ENCODE results near the gene AGBL1.
A peak's percentile ranks its signal among the peaks of the same experiment; 100 is the strongest.

The AGBL1 gene

DNA sequence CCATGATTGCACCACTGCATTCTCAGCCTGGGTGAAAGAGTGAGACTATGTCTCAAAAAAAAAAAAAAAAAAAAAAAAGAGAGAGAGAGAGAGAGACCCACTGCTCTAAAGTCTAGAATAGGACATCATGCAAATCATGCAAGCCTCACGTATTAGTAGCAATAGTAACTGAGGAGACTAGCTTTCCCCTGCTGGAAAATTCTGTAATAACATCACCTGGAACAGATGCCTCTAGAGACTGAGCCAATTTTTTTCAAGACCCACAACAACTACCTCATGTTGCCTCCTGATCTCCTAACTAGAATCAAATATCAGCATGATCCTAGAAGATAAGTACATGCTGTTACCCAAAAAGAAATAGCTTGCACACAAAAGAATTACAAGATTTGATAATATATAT, 461.9 kb downstream of the AGBL1 start:
- no peak for DNase-seq

- DNase-seq: no peak
These were observed 470.4 kb downstream of the AGBL1 start for GRCh38 chr15:86550075-86550474.

DNA sequence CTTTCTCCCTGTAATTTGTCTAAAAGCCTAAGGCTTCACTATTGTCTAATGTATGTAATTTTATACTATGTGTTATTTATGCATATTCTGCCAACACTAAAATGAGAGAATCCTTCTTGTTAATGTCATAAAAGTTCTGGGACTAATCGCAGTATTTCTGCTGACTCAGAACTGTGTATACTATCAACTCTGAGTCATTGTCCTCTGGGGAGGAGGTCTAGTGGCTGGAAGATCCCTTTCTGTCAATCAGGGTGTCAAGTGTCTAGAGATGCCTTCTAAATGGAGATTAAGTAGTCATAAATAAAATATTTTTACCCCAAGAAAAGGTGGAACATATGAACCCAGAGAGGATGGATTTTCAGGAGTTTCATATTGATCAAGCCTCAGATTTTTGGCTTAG, 473.4 kb downstream of the AGBL1 start:
- no peak for DNase-seq

- no peak for DNase-seq
These were observed 475.4 kb downstream of the AGBL1 start for GRCh38 chr15:86555098-86555497.

DNA sequence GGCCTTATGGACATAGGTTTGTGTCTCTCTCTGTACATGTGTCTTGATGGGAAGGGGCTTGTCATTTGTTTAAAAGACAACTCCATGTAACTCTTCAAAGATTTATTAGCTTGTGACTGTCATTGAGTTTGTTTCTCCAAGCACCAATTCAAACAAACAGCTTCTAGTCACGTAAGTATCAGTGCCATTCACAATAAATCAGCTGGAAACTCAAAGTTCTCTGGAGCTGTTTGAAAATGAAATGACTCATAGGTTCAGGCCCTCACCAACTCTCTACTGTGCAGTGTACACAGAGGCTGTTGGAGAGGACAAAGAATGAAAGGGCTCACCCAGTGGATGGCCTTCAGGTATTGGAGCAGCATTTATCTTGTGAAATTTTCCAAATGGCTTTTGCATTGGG, 476.3 kb downstream of the AGBL1 start:
- peak; percentile 69 for DNase-seq

DNA sequence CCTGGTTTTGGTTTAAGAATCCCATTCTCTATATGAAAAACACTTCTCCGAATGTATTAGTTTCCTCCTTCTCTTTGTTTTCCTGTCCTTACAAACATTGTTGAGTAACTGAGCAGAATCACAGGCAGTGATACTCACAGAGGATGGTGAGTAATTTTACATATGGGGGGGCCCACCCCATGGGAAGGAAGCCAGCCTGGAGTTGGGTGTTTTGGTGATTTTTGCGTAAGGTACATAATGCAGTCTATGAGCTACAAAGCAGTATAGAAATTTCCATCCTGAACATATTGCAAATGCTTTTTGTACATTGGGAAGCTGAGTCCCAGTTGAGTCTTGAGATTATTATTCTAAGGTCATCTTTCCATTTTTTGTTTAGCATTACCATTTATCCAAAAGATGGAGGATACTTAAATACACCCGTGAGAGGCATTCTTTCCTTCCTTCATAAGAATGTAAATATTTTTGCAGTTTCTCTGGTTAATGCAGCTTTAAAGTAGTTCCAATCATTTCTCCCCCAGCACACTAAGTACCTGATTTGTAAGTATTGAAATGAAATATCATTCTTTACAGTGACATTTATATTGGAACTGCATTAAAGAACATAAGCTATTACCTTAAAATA, 476.8 kb downstream of the AGBL1 start:
- DNase-seq: no peak

DNA sequence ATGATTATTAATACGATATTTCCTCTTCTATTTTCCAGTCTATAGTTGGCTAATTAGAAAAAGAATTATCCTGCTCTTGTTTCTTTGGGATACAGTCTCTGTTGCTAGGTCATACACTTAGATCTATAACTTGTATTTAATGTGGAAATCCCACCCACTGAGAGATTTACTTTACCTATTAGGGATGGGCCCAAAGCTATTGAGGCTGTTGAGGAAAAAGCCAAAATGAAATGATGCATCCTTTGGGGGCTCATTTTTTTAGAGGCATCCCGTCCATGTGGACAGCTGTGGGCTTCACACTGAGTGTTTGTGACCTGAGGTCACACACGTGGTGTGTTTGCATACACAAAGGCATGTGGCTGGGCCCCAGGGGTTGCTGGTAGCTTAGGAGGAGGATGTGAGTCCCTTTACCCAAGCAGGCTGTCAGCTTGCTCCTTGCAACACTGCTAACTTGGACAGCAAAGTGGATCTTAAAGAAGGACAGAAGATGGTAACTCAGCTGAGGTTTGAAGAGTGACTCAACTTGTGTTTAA, 477.4 kb downstream of the AGBL1 start:
- no peak for DNase-seq

DNA sequence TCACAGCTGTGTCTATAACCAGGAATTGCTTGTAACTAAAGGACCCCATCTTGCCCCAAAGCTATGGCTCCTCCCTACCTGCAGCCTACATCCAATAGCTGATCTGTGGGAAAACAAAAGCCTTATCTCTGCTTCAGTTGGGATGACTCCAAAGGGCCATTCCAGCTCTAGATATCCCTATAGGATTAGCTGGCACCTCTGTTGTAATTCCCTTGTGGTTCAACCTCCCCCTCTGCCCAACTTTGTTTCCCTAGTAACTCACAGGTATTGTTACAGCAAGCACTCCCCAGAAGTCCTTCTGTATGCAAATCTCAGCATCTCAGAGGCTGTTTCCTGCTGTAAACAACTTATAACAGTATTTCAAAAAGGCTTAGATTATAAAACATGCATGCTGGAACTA, 478.6 kb downstream of the AGBL1 start:
- DNase-seq: no peak

- no peak for DNase-seq
These were observed 479.0 kb downstream of the AGBL1 start for GRCh38 chr15:86558686-86559085.

GRCh38 chr15:86568378-86568777, 488.7 kb downstream of the AGBL1 start:
- DNase-seq: no peak

DNA sequence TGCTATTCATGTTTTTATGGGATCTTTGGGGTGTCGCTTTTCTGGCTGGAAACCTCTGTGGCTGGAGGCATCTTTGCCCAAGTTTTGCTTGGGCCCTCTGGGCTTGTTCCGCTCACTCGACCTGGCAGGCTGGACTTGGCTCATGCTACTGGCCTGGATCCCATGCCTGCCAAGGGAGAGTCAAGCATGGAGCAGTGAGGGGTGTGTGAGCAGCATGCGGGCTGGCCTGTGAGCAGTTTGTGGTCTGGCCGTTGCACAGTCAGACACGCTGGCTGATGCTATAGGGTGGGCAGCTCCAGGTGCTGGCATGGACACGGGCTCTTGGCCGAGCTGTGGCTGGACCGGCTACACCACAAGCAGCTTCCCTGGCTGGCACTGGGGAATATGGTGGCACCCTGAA, 491.1 kb downstream of the AGBL1 start:
- DNase-seq: no peak

- no peak for DNase-seq
These were observed 492.2 kb downstream of the AGBL1 start for GRCh38 chr15:86571873-86572272.

DNA sequence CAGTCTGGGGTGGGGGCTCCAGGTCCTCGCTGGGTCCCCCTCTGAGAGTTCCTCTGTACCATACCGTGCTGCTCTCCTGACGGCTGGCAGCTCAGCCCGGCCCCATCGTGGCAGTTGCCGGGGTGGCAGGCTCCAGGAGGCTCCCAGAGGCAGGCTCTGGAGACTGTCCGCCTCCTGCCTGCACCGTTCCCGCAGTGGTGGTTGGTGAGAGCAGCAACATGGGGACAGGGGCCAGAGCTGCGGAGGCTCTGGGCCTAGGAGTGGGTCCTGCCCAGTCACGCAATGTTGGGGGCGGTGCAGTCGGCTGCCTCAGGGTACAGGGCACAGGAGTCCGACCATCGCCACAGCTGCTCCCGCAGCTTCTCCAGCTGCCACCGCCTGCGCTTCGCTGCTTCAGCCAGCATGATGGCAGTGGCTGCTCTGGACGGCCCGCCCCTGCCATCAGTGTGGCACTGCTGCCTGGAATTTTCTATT, 492.7 kb downstream of the AGBL1 start:
- no peak for DNase-seq

- no peak for DNase-seq
These were observed 493.8 kb downstream of the AGBL1 start for GRCh38 chr15:86573476-86573875.

- no peak for DNase-seq
These were observed 508.7 kb downstream of the AGBL1 start for GRCh38 chr15:86588413-86588812.

DNA sequence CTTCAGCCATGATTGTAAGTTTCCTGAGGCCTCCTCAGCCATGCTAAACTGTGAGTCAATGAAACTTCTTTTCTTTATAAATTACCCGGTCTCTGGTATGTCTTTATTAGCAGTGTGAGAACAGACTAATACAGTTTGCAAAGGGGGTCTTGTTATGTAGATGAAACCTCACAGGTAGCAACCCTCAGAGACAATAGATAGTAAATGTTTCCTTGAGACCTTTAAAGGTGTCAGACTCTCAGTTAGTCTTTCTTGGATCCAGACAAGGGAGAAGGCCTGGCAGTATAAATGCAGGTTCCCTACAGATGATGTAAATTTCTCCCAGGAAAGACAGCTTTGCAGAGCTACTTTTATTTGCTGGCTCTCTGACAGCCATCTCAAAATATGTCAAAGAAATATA, 510.8 kb downstream of the AGBL1 start:
- DNase-seq: no peak

GRCh38 chr15:86591158-86591557, 511.5 kb downstream of the AGBL1 start:
- DNase-seq: no peak

DNA sequence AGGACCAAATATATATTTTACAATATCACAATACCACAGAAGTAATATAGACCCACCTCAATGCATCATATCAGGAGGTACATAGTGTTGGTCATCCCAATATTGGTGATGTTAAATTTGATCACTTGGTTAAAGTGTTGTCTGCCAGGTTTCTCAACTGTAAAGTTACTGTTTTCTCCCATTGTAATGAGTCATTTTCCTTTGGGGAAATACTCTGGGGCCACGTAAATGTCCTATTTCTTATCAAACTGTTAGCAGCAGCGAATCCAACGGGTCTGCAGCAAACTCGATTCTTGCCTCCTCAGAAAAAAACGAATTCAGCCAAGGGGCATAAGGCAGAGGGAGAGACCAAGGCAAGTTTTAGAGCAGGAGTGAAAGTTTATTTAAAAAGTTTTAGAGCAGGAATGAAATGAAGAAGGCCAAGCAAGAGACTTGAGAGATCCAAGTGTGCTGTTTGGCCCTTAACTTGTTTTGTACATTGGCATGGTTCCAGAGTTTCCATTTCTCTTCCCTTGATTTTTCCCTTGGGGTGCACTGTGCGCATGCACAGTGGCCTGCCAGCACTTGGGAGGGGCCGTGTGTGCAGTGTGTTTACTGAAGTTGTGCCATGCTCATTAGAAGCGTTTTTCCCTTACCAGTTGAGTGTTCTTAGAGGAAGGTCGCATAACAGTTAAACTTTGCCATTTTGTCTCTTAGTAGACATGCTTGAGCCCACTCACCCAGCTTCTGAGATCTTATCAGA, 512.5 kb downstream of the AGBL1 start:
- no peak for DNase-seq

DNA sequence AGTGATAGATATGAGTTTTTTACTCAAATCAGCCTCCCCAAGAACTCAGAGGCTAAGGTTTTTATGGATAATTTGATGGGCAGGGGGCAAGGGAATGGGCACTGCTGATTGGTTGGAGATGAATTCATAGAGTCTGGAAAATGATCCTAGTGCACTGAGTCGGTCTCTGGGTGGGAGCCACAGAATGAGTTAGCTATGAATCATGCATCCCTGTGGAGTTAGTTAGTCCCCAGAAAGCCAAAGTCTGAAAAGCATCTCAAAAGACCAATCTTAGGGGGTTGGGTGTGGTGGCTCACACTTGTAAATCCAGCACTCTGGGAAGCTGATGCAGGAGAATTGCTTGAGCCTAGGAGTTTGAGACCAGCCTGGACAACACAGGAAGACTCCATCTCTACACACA, 516.1 kb downstream of the AGBL1 start:
- no peak for DNase-seq

- no peak for DNase-seq
These were observed 523.8 kb downstream of the AGBL1 start for GRCh38 chr15:86603466-86603865.

DNA sequence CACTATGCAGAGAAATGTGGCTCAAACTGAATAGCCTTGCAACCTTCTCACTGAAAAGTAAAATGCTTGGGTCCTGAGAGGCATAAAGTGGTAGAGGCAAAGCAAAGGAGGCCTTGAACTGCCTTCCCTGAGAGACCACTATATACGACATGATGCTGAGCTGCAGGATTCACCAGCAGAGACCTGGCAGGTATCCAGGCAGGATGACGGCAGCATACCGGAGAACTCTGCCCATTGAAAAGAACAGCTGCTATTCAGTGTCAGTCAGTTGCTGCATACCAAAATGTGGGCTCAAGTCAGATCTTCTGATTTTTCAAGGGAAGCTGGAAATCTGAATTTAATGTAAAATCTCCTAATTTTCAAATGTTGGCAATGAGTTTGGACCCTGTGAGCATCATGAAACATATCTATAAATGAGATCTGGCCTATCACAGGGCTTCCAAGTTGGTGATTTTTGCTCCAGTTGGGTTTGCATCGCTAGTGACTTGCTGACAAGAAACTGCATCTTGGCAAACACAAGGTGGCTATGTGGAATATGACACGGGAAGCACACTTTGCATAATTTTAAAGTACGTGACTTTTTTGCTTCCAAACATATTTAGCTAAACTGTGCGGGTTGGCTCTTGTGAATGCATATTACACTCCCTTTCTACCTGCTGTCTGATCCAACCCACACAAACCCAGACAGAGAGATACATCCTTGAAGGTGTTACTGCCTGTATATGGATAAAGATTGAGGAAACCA, 529.0 kb downstream of the AGBL1 start:
- no peak for DNase-seq

DNA sequence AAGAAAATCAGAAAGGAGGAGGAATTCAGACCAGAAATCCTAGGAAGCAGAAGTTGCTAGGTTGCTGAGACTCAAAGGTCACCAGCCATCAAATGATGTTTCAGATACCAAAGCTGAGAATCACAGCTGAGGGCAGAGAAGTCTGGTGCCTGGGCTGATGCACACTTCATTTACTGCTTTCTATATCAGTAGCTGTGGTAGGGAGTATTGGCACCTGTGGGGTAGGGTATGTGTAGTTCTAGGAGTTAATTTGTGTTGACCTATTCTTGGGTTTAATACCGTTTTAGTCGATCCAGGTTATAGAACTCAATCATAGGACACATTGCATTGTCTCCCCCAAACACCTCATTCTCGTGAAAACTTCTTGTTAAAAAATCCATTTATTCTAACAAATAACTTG, 529.6 kb downstream of the AGBL1 start:
- no peak for DNase-seq

- no peak for DNase-seq
These were observed 530.4 kb downstream of the AGBL1 start for GRCh38 chr15:86610038-86610437.

Data from NCI-H510A (cell line).